Upper lobe of left lung (tissue), 6 donors: ENCODE results near the gene CMAS. TPM values are rescaled to one million over a fixed set of nuclear protein-coding genes. Genes with fewer than 3 reads are reported as not detected.

ENCODE experiments used
- ATAC-seq, 2 donors: fragments of 200-7000 bp; cut with Tn5 transposase; one replicate each; pipeline ENCODE4 v1.9.1; 2022; ENCODE audit warnings: mild to moderate bottlenecking in 2 of 2, moderate library complexity in 2 of 2; ENCODE audit not compliant: low FRiP score in 2 of 2
- DNase-seq, 2 donors: peaks; one replicate each; pipeline ENCODE4 v3.0.0-alpha.2; 2019 to 2020
- H3K27ac ChIP-seq, 4 donors: fragments of 200-600 bp; sonication (generic); one replicate each; pipeline ENCODE4 v1.5.1; 2016 to 2019
- H3K27me3 ChIP-seq, 4 donors: fragments of 200-600 bp; sonication (generic); one replicate each; pipeline ENCODE4 v1.5.1; 2017 to 2019
- H3K36me3 ChIP-seq, 4 donors: fragments of 200-600 bp; sonication (generic); one replicate each; pipeline ENCODE4 v1.5.1; 2016 to 2019
- H3K4me1 ChIP-seq, 4 donors: fragments of 200-600 bp; sonication (generic); one replicate each; pipeline ENCODE4 v1.5.1; 2018 to 2019
- H3K4me3 ChIP-seq, 4 donors: fragments of 200-600 bp; sonication (generic); one replicate each; pipeline ENCODE4 v1.5.1; 2017 to 2019; ENCODE audit warnings: mild to moderate bottlenecking in 2 of 4, moderate library complexity in 1 of 4
- H3K9me3 ChIP-seq, 4 donors: fragments of 200-600 bp; sonication (generic); one replicate each; pipeline ENCODE4 v1.5.1; 2018 to 2019
- CTCF ChIP-seq, 6 experiments: fragments of 450-650 bp in 4 of 6; fragments of 200-600 bp in 2 of 6; sonication (generic) in 2 of 6; IDR thresholded peaks; one replicate each; pipeline ENCODE4 v1.5.1; 2016 to 2019; ENCODE audit warnings: antibody characterized with exemption in 6 of 6
- EP300 ChIP-seq, 4 donors: sonication (generic); formaldehyde crosslinking; IDR thresholded peaks; one replicate each; pipeline ENCODE4 v1.5.1; 2017; ENCODE audit warnings: antibody characterized with exemption in 4 of 4, control low read depth in 2 of 4
- POLR2A ChIP-seq, 4 donors: fragments of 450-650 bp; IDR thresholded peaks; one replicate each; pipeline ENCODE4 v1.5.1; 2016 to 2017; ENCODE audit warnings: antibody characterized with exemption in 4 of 4, mild to moderate bottlenecking in 2 of 4
- POLR2AphosphoS5 ChIP-seq, 2 donors: sonication (generic); formaldehyde crosslinking; IDR thresholded peaks; one replicate each; pipeline ENCODE4 v1.5.1; 2017; ENCODE audit warnings: antibody characterized with exemption in 2 of 2
- WGBS, 2 donors: methylation state at CpG; one replicate each; pipeline ENCODE4 v1.1.5; 2017 to 2018; 5-methylcytosine and 5-hydroxymethylcytosine counted together
- total RNA-seq, 6 donors: library from RNA; depleted of rRNA in 4 of 6; stranded (reverse); fragments of >200 nt in 4 of 6; gene quantifications; one replicate each; pipeline versions ENCODE4 v1.1.0 to v1.2.1, GENCODE V29; 2016 to 2021
- donor health status: DM: no; HTN: no; CAD: no; lungs with moderate emphysema.
- donor health status: DM: no; HTN: yes; CAD: no; lungs with severe emphysema.

CMAS gene
- total RNA-seq, 6 donors from 2014 or later, result 13.7 to 55.2 (median 19.5) TPM

GRCh38 chr12:22101749-22102243 is 55.8 kb downstream of the CMAS start:
- peaks cover 0 to 9% (median 0%) of the 10 kb centered on the region in 4 donors for H3K4me1 ChIP-seq
- ATAC-seq, result peak; percentile 76 to 89
- DNase-seq, result peak in 1 of 2 donors; percentile 74
- H3K4me3 ChIP-seq, result no peak overlapping the region
- H3K27me3 ChIP-seq, result no peaks in the 10 kb centered on the region
- H3K9me3 ChIP-seq, result no peaks in the 10 kb centered on the region
- TF ChIP-seq EP300 (IDR thresholded peaks at IDR 0.05) (no peak), CTCF (IDR thresholded peaks at IDR 0.05) (no peak), POLR2A (IDR thresholded peaks at IDR 0.05) (no peak), POLR2AphosphoS5 (IDR thresholded peaks at IDR 0.05) (no peak)
- H3K27ac ChIP-seq, result peak overlapping the region in 1 of 4 donors; percentile 1
- WGBS, 2 donors, result 25 to 34% methylated on average over 2 to 5 of the region's 5 CpGs
- H3K36me3 ChIP-seq, result no peaks in the 10 kb centered on the region

GRCh38 chr12:22103418-22103817 is 57.4 kb downstream of the CMAS start:
- WGBS, 2 donors, result 81 to 89% methylated on average over 2 of the region's 2 CpGs
- ATAC-seq, result no peak

GRCh38 chr12:22105542-22105941 is 59.5 kb downstream of the CMAS start:
- ATAC-seq (no peak), DNase-seq (no peak)
- H3K4me1 ChIP-seq, result peaks cover 0 to 9% (median 0%) of the 10 kb centered on the region in 4 donors
- H3K4me3 ChIP-seq, result no peak overlapping the region
- H3K27ac ChIP-seq, result no peak overlapping the region
- H3K9me3 ChIP-seq, result no peaks in the 10 kb centered on the region
- H3K36me3 ChIP-seq, result no peaks in the 10 kb centered on the region
- no peaks in the 10 kb centered on the region for H3K27me3 ChIP-seq
- no peak for TF ChIP-seq EP300 (IDR thresholded peaks at IDR 0.05)
- no peak for TF ChIP-seq POLR2AphosphoS5 (IDR thresholded peaks at IDR 0.05)
- TF ChIP-seq CTCF (IDR thresholded peaks at IDR 0.05), result no peak
- TF ChIP-seq POLR2A (IDR thresholded peaks at IDR 0.05), result no peak

More at GRCh38 chr12:22103418-22103817, 57.4 kb downstream of the CMAS start:
- TF ChIP-seq EP300 (IDR thresholded peaks at IDR 0.05), result no peak
- no peak for TF ChIP-seq CTCF (IDR thresholded peaks at IDR 0.05)
- no peak for TF ChIP-seq POLR2AphosphoS5 (IDR thresholded peaks at IDR 0.05)
- no peak for TF ChIP-seq POLR2A (IDR thresholded peaks at IDR 0.05)
- no peak for DNase-seq
- peaks cover 0 to 9% (median 0%) of the 10 kb centered on the region in 4 donors for H3K4me1 ChIP-seq
- no peak overlapping the region for H3K27ac ChIP-seq
- H3K36me3 ChIP-seq, result no peaks in the 10 kb centered on the region
- no peaks in the 10 kb centered on the region for H3K27me3 ChIP-seq
- H3K9me3 ChIP-seq, result no peaks in the 10 kb centered on the region
- H3K4me3 ChIP-seq, result no peak overlapping the region

- Histone ChIP-seq H3K27ac (no peak overlapping the region), H3K27me3 (no peaks in the 10 kb centered on the region), H3K4me3 (no peak overlapping the region), H3K36me3 (no peaks in the 10 kb centered on the region), H3K9me3 (no peaks in the 10 kb centered on the region), H3K4me1 (no peaks in the 10 kb centered on the region)
- TF ChIP-seq POLR2A (IDR thresholded peaks at IDR 0.05) (no peak), EP300 (IDR thresholded peaks at IDR 0.05) (no peak), POLR2AphosphoS5 (IDR thresholded peaks at IDR 0.05) (no peak), CTCF (IDR thresholded peaks at IDR 0.05) (no peak)
- ATAC-seq, result no peak
- WGBS, 2 donors, result 49 to 71% methylated on average over 3 of the region's 3 CpGs
- no peak for DNase-seq
These were observed 64.2 kb downstream of the CMAS start for GRCh38 chr12:22110176-22110575.

Other genes starting within 250 kb of the CMAS start
- gene ABCC9, start 104.8 kb upstream of the CMAS start, total RNA-seq, result 10 to 100 TPM in 5 of 6 donors, 1 to 10 TPM in 1; 9.4 to 23.4 (median 15.1) TPM